Activated CD4-positive, alpha-beta T cell treated with anti-CD3 and anti-CD28 coated beads for 24 hours (primary cell): Measurements from ENCODE around the gene GALNT2.

ENCODE experiments used
- DNase-seq, 2 donors: peaks; one replicate each; pipeline ENCODE4 v3.0.0-alpha.2; 2020; ENCODE audit warnings: low read depth in 2 of 2

The GALNT2 gene

DNA sequence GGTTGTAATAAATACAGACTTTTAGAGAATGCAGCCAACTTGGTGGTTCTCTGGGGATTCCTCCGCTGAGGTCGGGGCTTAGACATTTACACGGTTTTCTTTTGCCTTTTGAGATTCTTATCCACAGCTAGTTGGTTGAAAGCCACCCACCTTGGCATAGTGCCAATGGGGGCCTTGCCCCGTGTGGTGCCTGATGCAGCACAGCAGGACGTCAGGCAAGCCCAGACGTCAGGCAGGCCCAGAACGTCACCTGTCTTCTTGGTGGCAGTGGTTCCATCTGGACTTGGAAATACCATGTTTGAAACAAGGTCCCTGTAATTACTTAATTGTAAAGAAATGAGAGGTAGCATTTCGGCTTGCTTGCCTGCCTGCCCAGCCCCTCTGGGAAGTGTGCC is 78.5 kb downstream of the GALNT2 start:
- no peak for DNase-seq

DNA sequence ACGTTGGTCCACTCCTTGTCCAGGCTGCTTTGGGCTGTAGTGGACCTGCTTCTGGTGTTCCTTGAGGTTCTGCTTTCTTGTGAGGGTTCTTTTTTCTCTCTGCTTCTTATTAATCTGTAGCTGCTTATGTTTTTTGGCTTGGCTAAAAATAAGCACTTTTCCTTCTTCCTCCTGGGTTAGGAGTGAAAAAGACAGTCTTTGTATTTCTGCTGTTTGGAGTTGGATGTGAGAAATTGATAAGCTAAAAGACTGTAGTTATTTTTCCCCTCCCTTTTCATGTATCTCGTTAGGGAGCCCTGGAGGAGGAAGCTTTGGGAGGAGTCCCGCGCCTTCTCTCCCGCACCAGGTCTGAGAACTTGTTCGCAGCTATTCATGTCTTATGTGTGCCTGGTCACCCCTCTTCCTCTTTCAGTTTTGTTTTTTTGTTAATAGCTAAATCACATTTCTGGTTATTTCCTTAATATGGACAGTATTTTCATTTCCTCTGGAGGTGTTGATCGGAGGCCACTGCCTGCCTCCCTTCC is 79.0 kb downstream of the GALNT2 start:
- no peak for DNase-seq

DNA sequence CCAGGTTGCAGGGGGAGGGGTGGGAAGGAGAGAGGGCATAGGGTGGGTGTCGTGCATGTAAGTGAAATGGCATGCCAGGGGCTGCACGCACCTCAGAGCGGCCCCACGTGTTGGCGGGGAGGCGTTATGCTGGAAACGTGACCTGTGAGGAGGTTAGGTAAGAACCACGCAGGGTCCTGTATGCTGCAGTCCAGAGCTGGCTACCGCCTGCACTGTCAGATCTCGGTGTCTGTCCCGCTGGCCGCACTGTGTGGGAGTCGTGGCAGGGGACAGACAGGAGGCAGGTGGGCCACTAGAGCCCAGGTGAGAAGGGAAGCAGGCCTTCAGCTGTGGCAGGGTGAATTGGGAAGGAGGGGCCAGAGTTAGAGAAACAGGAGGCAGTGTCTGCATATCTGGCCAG is 79.7 kb downstream of the GALNT2 start:
- DNase-seq: no peak

DNA sequence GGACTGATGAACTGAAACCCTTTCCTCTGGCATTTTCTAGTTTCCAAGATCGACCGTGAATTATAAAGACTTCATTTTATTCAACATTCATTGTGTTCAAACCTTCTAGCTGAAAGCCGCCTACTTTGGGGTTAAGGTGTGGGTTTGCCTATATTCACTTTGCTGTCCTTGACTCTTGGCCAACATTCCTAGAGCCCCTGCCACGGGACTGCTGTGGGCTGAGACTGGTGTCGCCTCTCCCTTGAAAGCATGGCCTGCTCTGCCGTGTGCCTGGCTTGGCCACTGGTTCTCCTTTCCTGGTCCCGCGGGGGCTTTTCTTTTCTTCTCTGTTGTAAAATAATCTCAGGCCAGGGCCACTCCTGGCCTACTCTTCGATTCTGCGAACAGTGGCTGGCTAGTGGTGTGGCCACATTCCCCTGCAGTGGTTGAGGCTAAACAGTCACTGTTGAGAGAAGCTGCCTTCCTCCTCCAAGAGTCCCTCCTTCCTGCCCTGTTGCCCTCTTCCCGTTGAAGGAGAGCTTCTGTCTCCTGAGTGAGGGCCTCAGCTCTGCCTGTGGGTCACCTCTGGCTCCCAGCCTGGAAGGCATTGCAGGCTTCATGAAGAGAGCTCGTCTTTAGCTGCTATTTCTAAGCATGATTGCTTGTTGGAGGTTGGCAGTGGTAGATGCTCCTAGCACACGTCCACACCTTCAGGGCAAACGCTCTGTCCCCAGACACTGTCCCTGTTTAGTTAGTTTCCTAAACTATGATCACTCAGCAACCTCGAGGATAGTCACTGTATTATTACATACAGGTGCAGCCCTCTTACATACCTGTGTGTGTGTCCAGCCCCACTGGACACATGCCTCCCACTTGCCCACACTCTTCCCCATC is 80.5 kb downstream of the GALNT2 start:
- no peak for DNase-seq

DNA sequence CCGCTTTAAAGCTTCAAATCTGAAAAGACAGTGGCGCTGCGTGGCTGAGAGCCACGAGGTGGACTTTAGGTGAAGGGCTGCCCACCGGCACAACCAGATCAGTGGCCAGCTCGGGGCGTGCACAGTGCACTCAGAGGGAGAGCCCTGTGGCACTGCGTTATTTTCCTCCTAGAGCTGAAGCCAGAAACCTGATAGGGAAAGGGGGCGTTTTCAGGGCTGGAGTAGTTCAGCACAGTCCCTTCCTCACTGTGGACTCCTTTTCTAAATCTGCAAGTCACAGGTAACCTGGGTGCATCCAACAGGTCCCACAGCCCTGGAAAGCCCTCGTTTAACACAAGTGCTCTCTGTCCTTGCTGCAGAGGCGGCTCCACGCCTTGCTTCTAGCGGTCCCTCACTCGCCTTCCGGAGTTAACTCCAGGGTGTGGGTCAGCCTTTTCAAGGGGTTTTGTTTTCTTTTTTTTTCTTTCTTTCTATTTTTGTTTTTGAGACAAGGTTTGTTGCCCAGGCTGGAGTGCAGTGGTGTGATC is 81.2 kb downstream of the GALNT2 start:
- no peak for DNase-seq

DNA sequence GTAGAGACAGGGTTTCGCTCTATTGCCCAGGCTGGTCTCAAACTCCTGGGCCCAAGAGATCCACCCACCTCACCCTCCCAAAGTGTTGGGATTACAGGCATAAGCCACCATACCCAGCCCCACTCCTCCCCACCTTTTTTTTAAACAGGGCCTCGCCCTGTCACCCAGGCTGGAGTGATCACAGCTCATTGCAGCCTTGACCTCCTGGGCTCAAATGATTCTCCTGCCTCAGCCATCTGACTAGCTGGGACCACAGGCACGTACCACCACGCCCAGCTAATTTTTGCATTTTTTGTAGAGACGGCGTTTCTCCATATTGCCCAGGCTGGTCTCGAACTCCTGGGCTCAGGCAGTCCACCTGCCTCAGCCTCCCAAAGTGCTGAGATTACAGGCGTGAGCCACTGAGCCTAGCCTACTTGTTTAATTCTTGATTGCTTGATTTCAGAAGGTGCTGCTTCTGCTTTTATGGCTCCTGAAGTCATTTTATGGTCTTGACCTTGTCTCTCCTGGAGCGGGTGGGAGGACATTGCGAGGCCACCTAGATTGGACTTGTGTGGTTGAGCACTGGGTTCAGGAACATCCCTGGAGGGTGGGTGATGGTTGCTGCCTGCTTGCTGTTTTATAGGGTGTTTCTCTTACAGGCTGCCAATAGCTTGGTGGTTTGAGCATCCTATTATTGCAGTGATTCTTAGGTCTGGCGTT is 81.9 kb downstream of the GALNT2 start:
- DNase-seq: no peak

DNA sequence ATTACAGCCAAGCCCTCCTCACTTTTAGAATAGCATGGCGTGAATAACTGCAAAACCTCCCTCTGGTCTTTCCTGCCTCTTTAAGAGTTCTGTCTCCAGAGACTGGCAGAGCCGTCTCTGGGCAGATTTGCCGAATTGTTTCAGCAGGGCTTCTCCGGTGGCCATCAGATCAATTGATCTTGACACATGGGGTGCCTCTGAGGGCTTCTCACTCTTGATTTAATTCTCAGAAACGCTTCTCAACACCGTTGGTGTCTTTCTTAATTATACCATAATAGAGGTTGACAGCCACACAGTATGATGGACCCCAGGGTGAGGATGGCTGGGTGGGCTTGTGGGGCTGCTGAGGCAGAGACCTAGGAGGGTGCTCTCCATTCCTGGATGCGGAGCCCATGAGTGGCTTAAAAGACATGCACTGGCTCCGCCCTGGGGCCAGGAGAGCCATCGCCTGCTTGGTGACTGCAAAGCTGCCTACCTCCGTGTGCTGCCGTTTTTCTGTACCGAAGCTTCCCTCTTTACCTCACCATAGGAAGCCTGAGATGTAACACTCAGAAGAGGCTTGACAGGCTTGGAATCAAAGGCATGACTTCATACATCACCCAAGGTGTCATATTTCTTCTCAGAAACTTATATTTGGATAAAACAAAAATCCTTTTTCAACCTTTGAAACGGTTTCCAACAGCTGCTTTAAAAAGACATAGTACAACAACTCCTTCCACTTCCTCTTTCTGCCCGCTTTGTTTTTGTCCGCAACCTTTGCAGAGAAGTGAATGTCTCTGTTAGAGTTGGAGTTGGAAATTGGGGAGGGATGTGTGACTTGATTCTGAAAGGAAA is 82.9 kb downstream of the GALNT2 start:
- no peak for DNase-seq

DNA sequence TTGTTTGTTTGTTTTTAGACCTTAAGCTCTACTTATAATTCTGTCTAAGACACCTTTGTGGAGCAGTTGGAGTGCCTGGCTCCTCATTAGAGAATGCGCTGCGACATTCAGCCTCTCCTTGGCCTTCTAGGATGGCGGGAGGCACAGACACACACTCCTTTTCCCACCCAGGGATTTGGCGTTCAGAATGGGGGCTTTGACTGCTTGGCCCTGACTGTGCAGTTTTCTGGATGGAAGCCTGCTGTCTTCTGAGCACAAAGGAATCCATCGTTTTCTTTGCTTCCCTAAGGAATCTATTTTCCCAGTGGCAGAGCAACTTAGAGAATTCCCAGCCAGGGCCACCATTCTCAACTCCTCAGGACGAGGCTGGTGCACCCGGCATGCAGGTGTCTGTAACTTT is 83.6 kb downstream of the GALNT2 start:
- DNase-seq: no peak

DNA sequence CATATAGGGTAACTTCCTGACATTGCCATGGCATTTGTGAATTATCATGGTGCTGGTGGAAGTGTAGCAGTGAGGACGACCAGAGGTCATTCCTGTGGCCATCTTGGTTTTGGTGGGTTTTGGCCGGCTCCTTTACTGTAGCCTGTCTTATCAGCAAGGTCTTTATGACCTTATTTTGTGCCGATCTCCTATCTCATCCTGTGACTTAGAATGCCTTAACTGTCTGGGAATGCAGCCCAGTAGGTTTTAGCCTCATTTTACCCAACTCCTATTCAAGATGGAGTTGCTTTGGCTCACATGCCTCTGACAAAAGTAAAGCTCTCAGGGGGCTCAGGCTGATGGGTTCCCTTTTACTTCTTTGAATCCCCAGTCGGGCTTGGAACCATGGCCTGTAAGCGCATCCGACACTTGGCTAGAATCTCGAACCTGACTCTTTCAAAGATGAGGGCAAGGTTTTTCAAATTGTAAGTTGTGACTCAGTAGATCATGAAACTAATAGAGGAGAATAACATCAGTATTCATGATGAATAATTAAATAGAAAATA is 85.0 kb downstream of the GALNT2 start:
- no peak for DNase-seq

DNA sequence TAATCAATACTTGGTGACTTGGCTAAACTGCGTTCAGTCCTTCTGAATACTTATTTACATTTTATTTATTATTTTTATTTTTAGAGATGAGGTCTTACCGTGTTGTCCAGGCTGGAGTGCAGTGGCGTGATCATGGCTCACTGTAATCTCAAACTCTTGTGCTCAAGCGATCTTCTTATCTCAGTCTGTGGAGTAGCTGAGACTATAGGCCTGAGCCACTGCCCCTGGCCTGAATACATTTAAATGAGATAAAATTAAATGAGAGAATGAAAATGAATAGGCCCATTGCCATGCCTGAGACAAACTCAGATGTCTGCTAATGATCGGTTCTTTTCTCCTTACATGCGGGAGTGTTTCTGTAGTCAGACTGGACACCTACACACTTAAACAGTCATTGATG is 86.0 kb downstream of the GALNT2 start:
- DNase-seq: no peak

DNA sequence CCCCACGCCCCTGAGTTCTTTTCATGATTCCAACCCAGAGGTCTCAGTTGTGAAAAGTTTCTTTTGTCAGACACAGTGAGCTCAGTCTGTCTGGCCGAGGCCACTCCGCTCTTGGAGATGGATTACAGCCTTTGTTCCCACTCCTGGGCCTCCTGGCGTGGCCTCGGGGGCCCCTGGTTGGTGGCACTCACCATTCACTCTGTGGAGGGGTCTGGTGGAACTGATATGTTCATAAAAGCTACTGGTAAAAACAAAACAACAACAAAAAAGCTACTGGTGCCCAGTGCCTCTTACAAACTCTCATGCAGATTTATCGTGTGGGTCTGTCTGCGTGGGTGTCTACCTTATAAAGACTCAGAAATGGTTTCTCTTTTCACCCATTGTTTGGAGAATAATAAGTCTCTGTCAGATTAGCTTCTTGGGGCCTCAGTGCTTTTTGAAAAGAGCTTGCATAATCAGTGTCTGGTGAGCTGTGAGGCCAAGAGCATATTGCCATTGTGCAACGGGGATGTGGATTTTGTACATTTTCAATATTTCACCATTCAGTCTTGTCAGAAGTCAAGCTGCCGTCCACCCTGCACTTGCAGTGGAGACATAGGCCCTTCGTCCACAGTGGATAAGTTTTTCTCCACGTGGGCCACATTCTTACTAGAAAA is 86.7 kb downstream of the GALNT2 start:
- no peak for DNase-seq

DNA sequence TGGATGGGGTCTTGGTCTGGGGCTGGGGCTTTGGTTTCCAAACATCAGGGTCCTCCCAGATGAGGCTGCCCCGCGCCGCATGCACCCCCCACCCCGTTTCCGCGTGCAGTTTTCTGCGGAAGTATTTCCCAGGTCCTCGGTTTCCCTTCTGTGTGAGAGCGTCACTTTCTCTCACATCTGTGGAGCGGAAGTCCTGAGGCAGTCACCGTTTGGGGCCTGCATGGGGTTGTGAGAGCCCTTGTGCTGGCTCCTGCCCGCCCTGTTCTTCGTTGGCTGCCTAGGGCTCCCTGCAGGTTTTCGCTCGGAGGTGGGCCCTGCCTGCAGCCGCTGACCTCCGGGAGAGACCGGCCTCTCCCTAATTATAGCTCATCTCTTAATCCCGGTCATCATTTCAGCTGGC is 88.0 kb downstream of the GALNT2 start:
- no peak for DNase-seq

DNA sequence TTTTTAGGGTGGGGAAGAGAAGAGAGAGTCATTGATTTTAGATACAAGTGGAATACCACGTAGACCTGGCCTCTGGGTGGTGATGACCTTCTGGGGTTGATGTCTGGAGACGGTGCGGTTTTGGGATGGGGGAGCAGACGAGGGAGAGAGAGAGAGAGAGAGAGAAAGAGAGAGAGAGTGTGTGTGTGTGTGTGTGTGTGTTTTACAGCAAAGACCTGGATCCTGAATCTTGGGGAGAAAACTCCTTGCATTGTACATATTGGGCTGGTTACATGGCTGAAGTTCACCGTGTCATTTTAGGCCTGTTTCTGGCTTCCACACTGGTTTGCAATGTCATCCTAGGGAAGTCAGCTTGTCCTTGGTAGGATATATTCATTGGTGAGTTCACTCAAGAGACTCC is 89.0 kb downstream of the GALNT2 start:
- DNase-seq: no peak

DNA sequence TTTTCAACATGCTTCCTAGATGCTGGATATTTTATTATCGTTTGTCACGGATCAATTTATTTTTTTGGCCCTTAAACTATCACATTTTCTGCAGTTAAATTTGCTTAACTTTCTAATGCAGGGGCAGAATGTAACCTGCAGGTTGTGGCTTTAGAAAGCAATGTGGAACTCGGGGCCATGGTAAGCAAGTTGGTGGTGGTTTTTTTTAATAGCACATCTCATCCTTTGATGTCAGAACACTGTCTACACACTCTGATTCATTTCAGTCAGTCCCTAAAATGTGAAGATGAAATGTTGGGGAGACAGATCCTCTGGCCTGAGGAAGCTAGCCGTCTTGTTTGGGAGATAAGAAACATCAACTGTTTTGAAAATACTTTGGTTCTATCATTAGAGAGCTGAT is 89.5 kb downstream of the GALNT2 start:
- DNase-seq: no peak

DNA sequence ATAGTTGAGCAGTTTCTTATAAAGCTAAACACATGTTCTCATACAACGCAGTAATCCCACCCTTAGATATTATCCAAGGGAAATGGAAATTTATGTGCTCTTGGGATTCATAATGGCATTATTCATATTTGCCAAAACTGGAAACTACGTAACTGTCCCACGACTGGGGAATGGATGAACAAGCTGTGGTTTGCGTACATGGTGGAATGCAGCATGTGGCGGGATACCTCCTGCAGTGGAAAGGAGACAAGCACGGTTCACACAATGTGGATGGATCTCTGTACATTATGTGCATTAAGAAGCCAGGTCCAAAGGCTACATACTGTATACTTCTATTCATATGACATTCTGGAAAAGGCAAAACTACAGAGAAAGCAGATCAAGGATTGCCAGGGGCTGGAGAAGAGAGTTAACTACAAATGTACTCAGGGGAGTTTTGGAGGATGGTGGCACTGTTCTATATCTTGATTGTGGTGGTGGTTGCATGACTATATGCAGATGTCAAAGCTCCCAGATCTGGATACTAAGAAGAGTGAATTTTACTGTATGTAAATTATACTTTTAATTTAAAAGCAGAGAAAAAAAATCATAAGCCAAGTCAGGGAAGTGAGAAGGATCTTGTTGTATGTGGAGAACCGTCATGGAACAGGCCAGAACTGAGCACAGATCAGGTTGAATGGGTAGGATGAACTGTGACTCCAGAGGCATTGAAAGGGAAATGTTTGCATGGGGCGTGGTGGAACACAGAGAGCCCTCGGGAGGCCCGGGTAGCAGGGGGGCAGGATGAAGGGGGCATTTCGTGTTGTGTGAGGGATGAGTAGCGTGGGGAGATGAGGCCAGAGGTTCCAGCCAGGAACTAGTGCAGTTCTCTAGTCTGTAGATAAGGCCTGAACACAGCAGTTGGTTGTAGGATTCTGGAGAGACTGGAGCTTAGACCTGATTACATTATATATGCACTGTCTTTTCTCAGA is 90.7 kb downstream of the GALNT2 start:
- no peak for DNase-seq

DNA sequence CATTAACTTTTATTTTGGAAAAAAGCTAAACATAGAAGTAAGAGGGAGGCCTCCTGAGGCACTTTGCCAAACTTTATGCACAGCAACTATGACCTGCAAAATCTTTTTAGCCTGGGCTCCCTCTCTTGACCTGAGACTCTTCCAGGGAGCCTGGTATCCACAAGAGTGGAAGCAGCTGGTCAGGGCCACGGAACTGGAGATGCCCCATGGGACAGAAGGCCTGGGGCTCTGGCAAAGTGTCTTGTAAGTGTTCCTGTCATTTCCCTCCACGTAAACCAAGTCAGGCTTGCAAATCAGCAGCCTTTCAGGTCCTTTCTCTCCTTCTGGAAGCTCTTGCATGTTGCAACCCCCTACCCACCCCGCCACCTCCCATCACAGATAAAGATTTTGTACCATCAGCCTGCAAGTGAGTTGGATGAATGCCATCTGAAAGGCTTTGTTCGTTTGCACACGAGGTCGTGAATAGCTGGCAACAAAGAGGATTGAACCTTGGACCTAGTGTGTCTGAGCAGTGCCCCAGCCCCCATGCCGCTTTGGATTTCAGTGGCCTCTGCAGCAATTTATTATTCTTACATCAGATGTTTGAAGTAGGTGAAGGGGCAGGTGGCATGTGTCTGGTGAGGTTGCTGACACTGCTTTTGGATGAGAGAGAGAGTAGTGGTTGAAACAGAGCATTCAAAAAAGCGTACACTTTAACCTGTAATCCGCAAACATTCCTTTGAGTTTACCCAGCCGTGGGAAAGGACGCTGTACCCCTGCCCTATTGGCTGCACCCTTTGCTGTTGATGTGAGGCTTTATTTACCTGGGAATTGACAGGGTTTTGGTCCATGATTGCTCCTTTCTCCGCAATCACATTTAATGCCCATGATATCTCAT is 91.6 kb downstream of the GALNT2 start:
- no peak for DNase-seq

DNA sequence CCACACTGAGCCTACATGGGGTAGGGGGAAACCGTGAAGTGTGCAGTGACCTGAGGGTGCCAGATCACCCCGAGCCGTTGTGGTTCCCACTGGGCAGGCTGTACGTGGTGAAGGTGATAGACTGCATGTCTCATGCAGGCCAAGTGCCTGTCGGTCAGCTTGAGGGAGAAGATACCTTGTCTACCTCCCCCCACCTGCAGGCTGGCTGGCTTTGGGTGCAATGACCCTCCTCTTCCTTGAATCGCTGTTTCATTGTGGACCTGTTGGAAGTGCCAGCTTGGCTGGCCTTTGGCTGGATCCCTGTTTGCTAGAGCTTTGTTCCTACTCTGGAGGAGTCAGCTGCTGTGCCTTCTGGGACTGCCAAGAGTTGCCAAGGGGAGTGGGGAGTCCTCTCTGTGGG is 92.5 kb downstream of the GALNT2 start:
- no peak for DNase-seq

DNA sequence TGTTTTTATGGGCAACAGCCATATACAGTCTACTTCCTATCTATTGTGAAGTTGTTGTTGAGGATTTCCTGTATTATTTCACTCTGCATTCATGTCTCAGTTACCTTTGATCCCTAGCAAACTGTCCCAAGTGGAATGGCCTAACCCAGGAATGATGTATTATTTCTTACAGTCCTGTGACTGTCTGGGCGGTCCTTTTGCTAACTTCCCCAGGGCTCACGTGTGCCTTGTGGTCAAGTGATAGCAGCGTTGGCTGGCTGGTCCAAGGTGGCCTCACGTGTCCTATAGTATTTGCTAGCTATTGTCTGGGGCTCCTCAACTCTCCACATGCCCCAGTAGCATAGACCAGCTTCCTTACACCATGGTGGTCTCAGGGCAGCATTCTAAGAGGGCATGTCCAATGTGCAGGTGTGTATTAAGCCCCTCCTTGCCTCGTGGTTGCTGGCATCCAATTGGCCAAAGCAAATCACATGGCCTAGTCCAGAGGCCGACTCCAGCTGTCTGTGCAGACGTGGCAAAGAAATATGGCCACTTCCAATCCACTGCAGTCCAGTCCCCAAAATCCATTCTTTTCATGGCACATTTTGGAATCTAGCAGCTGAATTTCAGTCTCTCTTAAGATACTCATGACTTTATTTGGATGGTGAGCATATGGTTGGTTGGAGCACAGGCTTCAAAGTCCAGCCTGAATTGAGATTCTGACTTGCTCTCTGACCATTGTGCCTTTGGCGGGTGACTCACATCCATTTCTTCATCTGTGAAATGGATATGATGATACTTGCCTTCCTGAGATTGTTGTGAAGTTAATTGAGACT is 94.1 kb downstream of the GALNT2 start:
- DNase-seq: no peak
